PC-9 (cell line): ENCODE measurements around the gene TENM4. TPM values are rescaled to one million over a fixed set of nuclear protein-coding genes. Genes with fewer than 3 reads are reported as not detected.

Experiments used
- BruUV-seq: library from RNA; stranded (reverse); fragments of 400-500 nt; replicated peaks from 2 replicates; lab custom pipeline; 2021; lab: Mats Ljungman, UMichigan
- CTCF ChIA-PET: fragments of 300-600 bp; sonication (Branson Sonifier 250); formaldehyde crosslinking; loops from one replicate; lab custom pipeline; 2022; ENCODE audit warnings: antibody characterized with exemption; lab: Charles Lee
- POLR2A ChIA-PET: fragments of 300-600 bp; sonication (Branson Sonifier 250); formaldehyde crosslinking; loops from one replicate; lab custom pipeline; 2022; ENCODE audit warnings: antibody characterized with exemption; ENCODE audit not compliant: unreplicated experiment; lab: Charles Lee
- DNase-seq, 2 experiments: peaks; one replicate each; pipeline versions ENCODE4 v3.0.0 to v3.0.0-alpha.2; 2015 to 2022; ENCODE audit warnings: mixed read lengths in 1 of 2
- H2AFZ ChIP-seq: fragments of 200-600 bp; sonication (generic); 2 replicates; pipeline ENCODE4 v1.8.1; 2017; ENCODE audit warnings: antibody characterized with exemption
- H3F3A ChIP-seq: fragments of 200-600 bp; sonication (generic); 2 replicates; pipeline ENCODE4 v1.8.1; 2017; ENCODE audit warnings: antibody characterized with exemption, mild to moderate bottlenecking, low read depth; ENCODE audit not compliant: insufficient read depth
- H3K27ac ChIP-seq: fragments of 200-600 bp; sonication (generic); 2 replicates; pipeline ENCODE4 v1.6.1; 2016; ENCODE audit warnings: mixed run types
- H3K27me3 ChIP-seq: fragments of 200-600 bp; sonication (generic); 2 replicates; pipeline ENCODE4 v1.6.1; 2016; ENCODE audit warnings: low read depth, mixed run types; ENCODE audit not compliant: insufficient read depth
- H3K36me3 ChIP-seq: fragments of 200-600 bp; sonication (generic); 2 replicates; pipeline ENCODE4 v1.6.1; 2016; ENCODE audit warnings: low read depth, mixed run types
- H3K4me1 ChIP-seq: fragments of 200-600 bp; sonication (generic); replicated peaks from 2 replicates; pipeline ENCODE4 v1.6.1; 2016; ENCODE audit warnings: mixed run types; ENCODE audit not compliant: insufficient read depth
- H3K4me2 ChIP-seq: fragments of 200-600 bp; sonication (generic); 2 replicates; pipeline ENCODE4 v1.6.1; 2017; ENCODE audit warnings: mixed run types
- H3K4me3 ChIP-seq: fragments of 200-600 bp; sonication (generic); 2 replicates; pipeline ENCODE4 v1.6.1; 2016; ENCODE audit warnings: mixed run types
- H3K79me2 ChIP-seq: fragments of 200-600 bp; sonication (generic); 2 replicates; pipeline ENCODE4 v1.6.1; 2017; ENCODE audit warnings: low read depth, mixed run types
- H3K9me2 ChIP-seq: fragments of 200-600 bp; sonication (generic); 2 replicates; pipeline ENCODE4 v1.8.1; 2017; ENCODE audit warnings: mild to moderate bottlenecking; ENCODE audit not compliant: insufficient read depth
- H3K9me3 ChIP-seq: fragments of 200-600 bp; sonication (generic); 2 replicates; pipeline ENCODE4 v1.8.1; 2016; ENCODE audit warnings: low read depth; ENCODE audit not compliant: insufficient read depth
- H4K20me1 ChIP-seq: fragments of 200-600 bp; sonication (generic); 2 replicates; pipeline ENCODE4 v1.8.1; 2017; ENCODE audit not compliant: insufficient read depth
- CTCF ChIP-seq: fragments of 200-600 bp; sonication (generic); conservative IDR thresholded peaks from 2 replicates; pipeline ENCODE4 v1.6.1; 2017; ENCODE audit warnings: mixed run types, antibody characterized with exemption, mild to moderate bottlenecking, moderate library complexity
- EZH2 ChIP-seq: fragments of 200-600 bp; sonication (generic); IDR thresholded peaks from 2 replicates; pipeline ENCODE4 v1.8.0; 2017; ENCODE audit warnings: antibody characterized with exemption, low read depth
- intact Hi-C: fragments of 100-400 bp; cut with micrococcal nuclease; formaldehyde crosslinking; loops from one replicate; pipeline ENCODE4 v1.10.0; 2022; ENCODE audit not compliant: unreplicated experiment
- total RNA-seq: library from RNA; stranded (reverse); gene quantifications from 2 replicates; pipeline ENCODE4 v1.2.3, GENCODE V29; 2021

The TENM4 gene
- total RNA-seq, 1 experiment from 2014 or later, result not detected

- no peaks in the 10 kb centered on the region for H3F3A ChIP-seq
- TF ChIP-seq EZH2 (no peak), CTCF (no peak)
- no peaks in the 10 kb centered on the region for H3K9me2 ChIP-seq
- CTCF ChIA-PET, result no interaction called here
- DNase-seq, result no peak
- no peak overlapping the region for H3K4me3 ChIP-seq
- H3K79me2 ChIP-seq, result no peaks in the 10 kb centered on the region
- no peak overlapping the region for H2AFZ ChIP-seq
- H3K4me2 ChIP-seq, result no peak overlapping the region
- H3K27ac ChIP-seq, result no peak overlapping the region
- intact Hi-C loops, result no loop called here
- peaks cover 51% of the 10 kb centered on the region; the same call in 1 of the 2 replicates for H3K27me3 ChIP-seq
- no peaks in the 10 kb centered on the region for H4K20me1 ChIP-seq
- no peaks in the 10 kb centered on the region for H3K9me3 ChIP-seq
- no TSS peak for BruUV-seq
- POLR2A ChIA-PET, result no interaction called here
- H3K36me3 ChIP-seq, result no peaks in the 10 kb centered on the region
- H3K4me1 ChIP-seq, result no peaks in the 10 kb centered on the region
Measured at GRCh38 chr11:79011357-79011756, 429.5 kb downstream of the TENM4 start.

GRCh38 chr11:79007771-79008402 is 432.9 kb downstream of the TENM4 start:
- Histone ChIP-seq H3K4me2 (no peak overlapping the region), H3K36me3 (no peaks in the 10 kb centered on the region), H3K4me1 (no peaks in the 10 kb centered on the region), H4K20me1 (peaks cover 7% of the 10 kb centered on the region; the same call in 1 of the 2 replicates), H3K9me3 (no peaks in the 10 kb centered on the region), H3K27me3 (peaks cover 60% of the 10 kb centered on the region), H3K9me2 (no peaks in the 10 kb centered on the region; the same call in 1 of the 2 replicates), H3F3A (no peaks in the 10 kb centered on the region), H3K27ac (no peak overlapping the region), H3K79me2 (no peaks in the 10 kb centered on the region), H2AFZ (no peak overlapping the region), H3K4me3 (no peak overlapping the region)
- BruUV-seq, result no TSS peak
- POLR2A ChIA-PET, result no interaction called here
- intact Hi-C loops, result no loop called here
- CTCF ChIA-PET, result no interaction called here
- DNase-seq, result no peak
- TF ChIP-seq CTCF (no peak), EZH2 (no peak)

GRCh38 chr11:79006854-79007253 is 434.0 kb downstream of the TENM4 start:
- CTCF ChIA-PET, result no interaction called here

More at GRCh38 chr11:79006854-79007253, 434.0 kb downstream of the TENM4 start:
- Histone ChIP-seq H3K27ac (no peak overlapping the region), H3K36me3 (no peaks in the 10 kb centered on the region), H2AFZ (no peak overlapping the region), H3K4me2 (no peak overlapping the region), H3K9me3 (no peaks in the 10 kb centered on the region), H3K4me3 (no peak overlapping the region), H3F3A (no peaks in the 10 kb centered on the region), H3K9me2 (no peaks in the 10 kb centered on the region; the same call in 1 of the 2 replicates), H3K4me1 (no peaks in the 10 kb centered on the region), H3K79me2 (no peaks in the 10 kb centered on the region), H3K27me3 (peaks cover 50% of the 10 kb centered on the region), H4K20me1 (peaks cover 7% of the 10 kb centered on the region; the same call in 1 of the 2 replicates)
- BruUV-seq, result no TSS peak
- no peak for TF ChIP-seq EZH2
- no peak for TF ChIP-seq CTCF
- no peak for DNase-seq
- intact Hi-C loops, result no loop called here
- POLR2A ChIA-PET, result no interaction called here
